ENCODE results near the gene ZBTB7A.

ZBTB7A gene

GRCh38 chr19:4058693-4059452, 7.8 kb downstream of the ZBTB7A start:
- TF ChIP-seq CEBPB (IDR thresholded peaks at IDR 0.05) (no peak), EP300 (IDR thresholded peaks at IDR 0.05; ENCODE audit: borderline replicate concordance) (no peak), YY1 (IDR thresholded peaks at IDR 0.05; ENCODE audit: low read depth) (no peak), EGR1 (IDR thresholded peaks at IDR 0.05) (no peak), TEAD4 (IDR thresholded peaks at IDR 0.05) (no peak), ZBTB7A (IDR thresholded peaks at IDR 0.05; ENCODE audit: low read depth) (no peak), NFIC (IDR thresholded peaks at IDR 0.05) (no peak), TAF1 (IDR thresholded peaks at IDR 0.05; ENCODE audit: low read depth) (no peak), RAD21 (IDR thresholded peaks at IDR 0.05; ENCODE audit: low read depth) (no peak), CREB1 (IDR thresholded peaks at IDR 0.05; ENCODE audit: low read depth) (no peak), TCF12 (IDR thresholded peaks at IDR 0.05; ENCODE audit: low read depth) (no peak)
- TF ChIP-seq, protein P1, sequence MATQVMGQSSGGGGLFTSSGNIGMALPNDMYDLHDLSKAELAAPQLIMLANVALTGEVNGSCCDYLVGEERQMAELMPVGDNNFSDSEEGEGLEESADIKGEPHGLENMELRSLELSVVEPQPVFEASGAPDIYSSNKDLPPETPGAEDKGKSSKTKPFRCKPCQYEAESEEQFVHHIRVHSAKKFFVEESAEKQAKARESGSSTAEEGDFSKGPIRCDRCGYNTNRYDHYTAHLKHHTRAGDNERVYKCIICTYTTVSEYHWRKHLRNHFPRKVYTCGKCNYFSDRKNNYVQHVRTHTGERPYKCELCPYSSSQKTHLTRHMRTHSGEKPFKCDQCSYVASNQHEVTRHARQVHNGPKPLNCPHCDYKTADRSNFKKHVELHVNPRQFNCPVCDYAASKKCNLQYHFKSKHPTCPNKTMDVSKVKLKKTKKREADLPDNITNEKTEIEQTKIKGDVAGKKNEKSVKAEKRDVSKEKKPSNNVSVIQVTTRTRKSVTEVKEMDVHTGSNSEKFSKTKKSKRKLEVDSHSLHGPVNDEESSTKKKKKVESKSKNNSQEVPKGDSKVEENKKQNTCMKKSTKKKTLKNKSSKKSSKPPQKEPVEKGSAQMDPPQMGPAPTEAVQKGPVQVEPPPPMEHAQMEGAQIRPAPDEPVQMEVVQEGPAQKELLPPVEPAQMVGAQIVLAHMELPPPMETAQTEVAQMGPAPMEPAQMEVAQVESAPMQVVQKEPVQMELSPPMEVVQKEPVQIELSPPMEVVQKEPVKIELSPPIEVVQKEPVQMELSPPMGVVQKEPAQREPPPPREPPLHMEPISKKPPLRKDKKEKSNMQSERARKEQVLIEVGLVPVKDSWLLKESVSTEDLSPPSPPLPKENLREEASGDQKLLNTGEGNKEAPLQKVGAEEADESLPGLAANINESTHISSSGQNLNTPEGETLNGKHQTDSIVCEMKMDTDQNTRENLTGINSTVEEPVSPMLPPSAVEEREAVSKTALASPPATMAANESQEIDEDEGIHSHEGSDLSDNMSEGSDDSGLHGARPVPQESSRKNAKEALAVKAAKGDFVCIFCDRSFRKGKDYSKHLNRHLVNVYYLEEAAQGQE (IDR thresholded peaks at IDR 0.05; ENCODE audit: low read depth) = no peak
- TF ChIP-seq, protein P2, sequence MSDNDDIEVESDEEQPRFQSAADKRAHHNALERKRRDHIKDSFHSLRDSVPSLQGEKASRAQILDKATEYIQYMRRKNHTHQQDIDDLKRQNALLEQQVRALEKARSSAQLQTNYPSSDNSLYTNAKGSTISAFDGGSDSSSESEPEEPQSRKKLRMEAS (IDR thresholded peaks at IDR 0.05) = no peak

DNA sequence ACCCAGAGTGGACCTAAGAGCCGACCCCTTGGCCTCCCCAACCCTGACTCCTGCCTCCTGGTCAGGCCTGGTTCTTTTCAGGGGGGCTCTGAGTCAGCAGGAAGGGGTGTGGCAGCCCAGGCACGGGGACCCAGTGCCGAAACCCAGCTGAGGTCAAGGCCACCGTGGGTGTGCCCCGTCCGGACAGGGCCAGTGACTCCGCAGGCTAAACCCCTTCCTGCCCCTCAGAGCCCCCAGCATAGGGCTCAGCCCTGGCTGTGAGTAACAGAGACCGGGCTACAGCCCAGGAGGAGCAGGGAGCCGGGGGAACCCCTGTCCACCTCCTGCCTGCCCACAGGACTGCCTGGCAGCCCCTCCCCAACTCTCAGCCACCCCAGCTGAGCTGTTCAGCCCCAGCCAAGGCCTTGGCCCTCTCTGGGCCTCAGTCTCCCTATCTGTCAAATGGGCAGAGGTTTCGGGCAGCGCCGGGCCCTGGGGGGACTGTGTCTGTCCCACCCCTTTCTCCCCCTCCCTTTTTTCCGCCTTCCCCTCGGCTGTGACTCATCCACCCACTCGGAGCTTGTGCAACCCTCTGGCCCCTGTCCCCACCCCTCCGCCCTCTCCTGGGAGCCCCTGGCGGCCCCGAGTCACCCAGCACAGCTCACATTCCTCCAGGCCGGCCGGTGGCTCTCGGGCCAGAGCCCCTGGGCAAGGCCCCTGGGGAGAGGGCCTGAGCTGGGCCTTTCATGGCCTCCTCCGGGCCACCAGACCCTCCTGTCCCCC, 8.6 kb downstream of the ZBTB7A start:
- no peak for TF ChIP-seq ZBTB7A (IDR thresholded peaks at IDR 0.05; ENCODE audit: low read depth)
- TF ChIP-seq TAF1 (IDR thresholded peaks at IDR 0.05; ENCODE audit: low read depth) = no peak
- TF ChIP-seq RAD21 (IDR thresholded peaks at IDR 0.05; ENCODE audit: low read depth) = no peak
- peak; percentile 69; the same call in 1 of the 2 replicates for TF ChIP-seq CEBPB (IDR thresholded peaks at IDR 0.05)
- no peak for TF ChIP-seq NFIC (IDR thresholded peaks at IDR 0.05)
- TF ChIP-seq, protein P3, sequence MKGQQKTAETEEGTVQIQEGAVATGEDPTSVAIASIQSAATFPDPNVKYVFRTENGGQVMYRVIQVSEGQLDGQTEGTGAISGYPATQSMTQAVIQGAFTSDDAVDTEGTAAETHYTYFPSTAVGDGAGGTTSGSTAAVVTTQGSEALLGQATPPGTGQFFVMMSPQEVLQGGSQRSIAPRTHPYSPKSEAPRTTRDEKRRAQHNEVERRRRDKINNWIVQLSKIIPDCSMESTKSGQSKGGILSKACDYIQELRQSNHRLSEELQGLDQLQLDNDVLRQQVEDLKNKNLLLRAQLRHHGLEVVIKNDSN (IDR thresholded peaks at IDR 0.05) = no peak
- TF ChIP-seq TCF12 (IDR thresholded peaks at IDR 0.05; ENCODE audit: low read depth) = no peak
- TF ChIP-seq TEAD4 (IDR thresholded peaks at IDR 0.05) = no peak
- TF ChIP-seq EGR1 (IDR thresholded peaks at IDR 0.05) = peak; percentile 57; the same call in 1 of the 2 replicates
- TF ChIP-seq, protein P1 (IDR thresholded peaks at IDR 0.05; ENCODE audit: low read depth) = no peak
- TF ChIP-seq FOXM1 (IDR thresholded peaks at IDR 0.05; ENCODE audit: borderline replicate concordance, low read depth) = no peak
- TF ChIP-seq EP300 (IDR thresholded peaks at IDR 0.05; ENCODE audit: borderline replicate concordance) = no peak
- TF ChIP-seq, protein P2 (IDR thresholded peaks at IDR 0.05) = no peak

DNA sequence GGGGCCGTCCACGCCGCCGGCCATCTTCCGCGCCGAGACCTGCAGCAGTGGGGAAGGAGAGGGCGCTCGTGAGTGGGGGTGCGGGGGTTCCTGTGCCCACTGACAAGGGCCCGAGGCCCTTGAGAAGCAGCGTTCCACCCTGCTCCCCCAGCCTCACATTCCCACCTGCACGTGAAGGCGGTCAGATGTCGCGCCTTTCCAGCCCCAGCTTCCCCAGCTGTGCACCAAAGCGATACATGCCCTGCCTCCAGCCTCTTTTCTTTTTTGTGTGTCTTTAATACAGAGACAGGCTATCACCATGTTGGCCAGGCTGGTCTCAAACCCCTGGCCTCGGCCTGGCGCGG, 11.5 kb downstream of the ZBTB7A start:
- TF ChIP-seq, protein P1 (IDR thresholded peaks at IDR 0.05; ENCODE audit: low read depth) = no peak
- TF ChIP-seq, protein P2 (IDR thresholded peaks at IDR 0.05) = no peak
- no peak for TF ChIP-seq CREB1 (IDR thresholded peaks at IDR 0.05; ENCODE audit: low read depth)
- TF ChIP-seq, protein P3 (IDR thresholded peaks at IDR 0.05) = no peak
- no peak for TF ChIP-seq CEBPB (IDR thresholded peaks at IDR 0.05)
- no peak for TF ChIP-seq TEAD4 (IDR thresholded peaks at IDR 0.05)
- TF ChIP-seq NFIC (IDR thresholded peaks at IDR 0.05) = no peak
- TF ChIP-seq RAD21 (IDR thresholded peaks at IDR 0.05; ENCODE audit: low read depth) = no peak
- no peak for TF ChIP-seq TAF1 (IDR thresholded peaks at IDR 0.05; ENCODE audit: low read depth)
- no peak for TF ChIP-seq TCF12 (IDR thresholded peaks at IDR 0.05; ENCODE audit: low read depth)
- no peak for TF ChIP-seq ZBTB7A (IDR thresholded peaks at IDR 0.05; ENCODE audit: low read depth)
- TF ChIP-seq YY1 (IDR thresholded peaks at IDR 0.05; ENCODE audit: low read depth) = no peak
- no peak for TF ChIP-seq EGR1 (IDR thresholded peaks at IDR 0.05)
- TF ChIP-seq FOXM1 (IDR thresholded peaks at IDR 0.05; ENCODE audit: borderline replicate concordance, low read depth) = no peak
- no peak for TF ChIP-seq EP300 (IDR thresholded peaks at IDR 0.05; ENCODE audit: borderline replicate concordance)
